GM12878 (cell line): ENCODE measurements around the gene UNC119B. TPM values are rescaled to one million over a fixed set of nuclear protein-coding genes. Genes with fewer than 3 reads are reported as not detected.

Experiments used
- CBX5 ChIP-seq: sonication (generic); IDR thresholded peaks from 2 replicates; pipeline ENCODE4 v1.6.1; 2016; ENCODE audit warnings: low read depth, moderate library complexity, mild to moderate bottlenecking, inconsistent platforms
- CREB1 ChIP-seq: IDR thresholded peaks from 2 replicates; pipeline ENCODE4 v1.6.1; 2012; ENCODE audit warnings: low read depth, mild to moderate bottlenecking, inconsistent platforms
- EGR1 ChIP-seq, 2 experiments: IDR thresholded peaks; 1 replicate in 1 of 2; 2 replicates in 1 of 2; pipeline ENCODE4 v1.6.1; 2011 to 2012; ENCODE audit warnings: low read depth in 2 of 2, low read length in 2 of 2, borderline replicate concordance in 1 of 2, mild to moderate bottlenecking in 1 of 2, moderate library complexity in 1 of 2
- ESRRA ChIP-seq: IDR thresholded peaks from 2 replicates; pipeline ENCODE4 v1.6.1; 2012; ENCODE audit warnings: mild to moderate bottlenecking, low read length, improper control_type of control experiment
- ETV6 ChIP-seq, 2 experiments: fragments of 450-650 bp in 1 of 2; IDR thresholded peaks in 1 of 2; conservative IDR thresholded peaks in 1 of 2; 2 replicates each; pipeline ENCODE4 v1.6.1; 2014; ENCODE audit warnings: antibody characterized with exemption in 1 of 2, borderline replicate concordance in 1 of 2, low read depth in 1 of 2, mild to moderate bottlenecking in 1 of 2, moderate library complexity in 1 of 2
- JUNB ChIP-seq: IDR thresholded peaks from 2 replicates; pipeline ENCODE4 v1.6.1; 2016; ENCODE audit warnings: antibody characterized with exemption, mild to moderate bottlenecking
- NBN ChIP-seq: fragments of 450-650 bp; IDR thresholded peaks from 2 replicates; pipeline ENCODE4 v1.6.1; 2016
- NR2C2 ChIP-seq: IDR thresholded peaks from 2 replicates; pipeline ENCODE4 v1.6.1; 2011; ENCODE audit warnings: borderline replicate concordance, low read depth; ENCODE audit not compliant: control insufficient read depth, insufficient read length
- POLR2A ChIP-seq: IDR thresholded peaks from 2 replicates; pipeline ENCODE4 v1.6.1; 2011; ENCODE audit warnings: low read depth, mild to moderate bottlenecking, low read length
- RBBP5 ChIP-seq: fragments of 200-600 bp; sonication (generic); conservative IDR thresholded peaks from 2 replicates; pipeline ENCODE4 v1.6.1; 2016
- SMC3 ChIP-seq: IDR thresholded peaks from 2 replicates; pipeline ENCODE4 v1.6.1; 2011; ENCODE audit warnings: low read length, improper control_type of control experiment, borderline replicate concordance
- SREBF1 ChIP-seq: IDR thresholded peaks from 2 replicates; pipeline ENCODE4 v1.6.1; 2012; ENCODE audit warnings: mild to moderate bottlenecking, low read length
- TCF12 ChIP-seq: IDR thresholded peaks from 2 replicates; pipeline ENCODE4 v1.6.1; 2011; ENCODE audit warnings: low read depth, mild to moderate bottlenecking, low read length
- TCF7 ChIP-seq: IDR thresholded peaks from 2 replicates; pipeline ENCODE4 v1.6.1; 2014; ENCODE audit warnings: antibody characterized with exemption, borderline replicate concordance
- USF1 ChIP-seq: IDR thresholded peaks from 2 replicates; pipeline ENCODE4 v1.6.1; 2011; ENCODE audit warnings: borderline replicate concordance, low read depth, mild to moderate bottlenecking, moderate library complexity, mixed read lengths, low read length; ENCODE audit not compliant: insufficient read depth; ENCODE audit errors: extremely low read length
- polyA plus RNA-seq, 11 experiments: library from polyadenylated mRNA; depleted of rRNA in 4 of 11; unstranded in 6 of 11; stranded (reverse) in 5 of 11; fragments of >200 nt; fragmentation: Nextera tagmentation in 4 of 11; fragmentation: Illumina TruSeq in 1 of 11; extraction: Ambion mirVana in 4 of 11; extraction: Trizol in 1 of 11; gene quantifications; 1 replicate in 1 of 11; 2 replicates in 10 of 11; pipeline versions ENCODE4 v1.2.1 to v1.2.3, GENCODE V29; 2011 to 2016; ENCODE audit warnings: inconsistent platforms in 2 of 11, missing spikeins in 2 of 11, low read depth in 1 of 11
- total RNA-seq, 4 experiments: library from RNA; depleted of rRNA in 3 of 4; stranded (reverse); fragments of >200 nt in 3 of 4; fragmentation: Illumina TruSeq in 1 of 4; extraction: Trizol in 1 of 4; gene quantifications; 2 replicates each; pipeline versions ENCODE4 v1.2.1 to v1.2.3, GENCODE V29; 2013 to 2021
- TF ChIP-seq, protein P1 (sequence below): IDR thresholded peaks from 2 replicates; pipeline ENCODE4 v1.6.1; 2012; ENCODE audit warnings: improper control_type of control experiment, low read depth, low read length; ENCODE audit not compliant: insufficient replicate concordance
- TF ChIP-seq, protein P2 (sequence below): fragments of 450-650 bp; formaldehyde crosslinking; IDR thresholded peaks from 2 replicates; pipeline ENCODE4 v1.4.0; 2020; ENCODE audit warnings: mild to moderate bottlenecking, moderate library complexity

UNC119B gene
- total and polyA plus RNA-seq, 10 of the 15 experiments (the other 5 are each of a cell fraction or from before 2014, with no cell fraction given): 4.3 to 31.5 (median 10.5) TPM

DNA sequence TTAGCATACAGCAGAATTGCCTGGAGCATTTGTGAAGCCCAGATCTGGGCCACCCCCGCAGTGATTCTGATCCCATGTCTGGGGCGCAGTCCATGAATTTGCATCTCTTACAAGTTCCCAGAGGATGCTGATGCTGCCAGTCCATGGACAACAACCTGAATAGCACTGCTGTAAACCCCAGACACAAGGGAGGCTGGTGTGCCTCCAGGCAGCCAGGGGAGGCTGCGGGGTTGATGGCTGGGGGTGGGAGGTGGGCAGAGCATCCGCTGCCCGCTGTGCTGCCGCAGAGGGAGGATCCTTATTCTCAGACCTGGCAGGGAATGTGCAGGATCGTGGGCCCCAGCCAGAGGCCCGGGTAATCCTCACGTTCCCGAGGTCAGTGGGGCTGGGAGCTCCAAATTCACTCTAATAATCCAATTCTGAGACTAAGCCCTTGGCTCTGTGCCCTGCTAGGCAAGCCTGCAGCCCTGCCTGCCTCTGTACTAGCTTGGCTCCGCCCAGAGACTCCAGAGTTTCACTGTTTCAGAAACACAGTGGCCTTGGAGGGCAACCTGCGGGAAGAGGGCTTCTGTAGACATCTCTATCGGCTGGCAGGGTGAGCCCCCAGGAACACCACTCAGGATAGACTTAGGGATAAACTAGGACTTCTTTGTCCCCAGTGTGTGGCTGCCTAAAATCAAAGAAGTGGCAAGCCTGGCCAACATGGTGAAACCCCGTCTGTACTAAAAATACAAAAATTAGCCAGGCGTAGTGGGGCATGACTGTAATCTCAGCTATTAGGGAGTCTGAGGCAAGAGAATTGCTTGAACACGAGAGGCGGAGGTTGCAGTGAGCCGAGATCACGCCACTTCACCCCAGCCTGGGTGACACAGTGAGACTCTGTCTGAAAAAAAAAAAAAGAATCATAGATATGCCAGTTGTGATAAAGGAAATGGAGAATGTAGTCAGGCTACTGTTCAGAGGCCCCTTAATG lies 41.1 kb upstream of the UNC119B start (continued):
- TF ChIP-seq, protein P1, sequence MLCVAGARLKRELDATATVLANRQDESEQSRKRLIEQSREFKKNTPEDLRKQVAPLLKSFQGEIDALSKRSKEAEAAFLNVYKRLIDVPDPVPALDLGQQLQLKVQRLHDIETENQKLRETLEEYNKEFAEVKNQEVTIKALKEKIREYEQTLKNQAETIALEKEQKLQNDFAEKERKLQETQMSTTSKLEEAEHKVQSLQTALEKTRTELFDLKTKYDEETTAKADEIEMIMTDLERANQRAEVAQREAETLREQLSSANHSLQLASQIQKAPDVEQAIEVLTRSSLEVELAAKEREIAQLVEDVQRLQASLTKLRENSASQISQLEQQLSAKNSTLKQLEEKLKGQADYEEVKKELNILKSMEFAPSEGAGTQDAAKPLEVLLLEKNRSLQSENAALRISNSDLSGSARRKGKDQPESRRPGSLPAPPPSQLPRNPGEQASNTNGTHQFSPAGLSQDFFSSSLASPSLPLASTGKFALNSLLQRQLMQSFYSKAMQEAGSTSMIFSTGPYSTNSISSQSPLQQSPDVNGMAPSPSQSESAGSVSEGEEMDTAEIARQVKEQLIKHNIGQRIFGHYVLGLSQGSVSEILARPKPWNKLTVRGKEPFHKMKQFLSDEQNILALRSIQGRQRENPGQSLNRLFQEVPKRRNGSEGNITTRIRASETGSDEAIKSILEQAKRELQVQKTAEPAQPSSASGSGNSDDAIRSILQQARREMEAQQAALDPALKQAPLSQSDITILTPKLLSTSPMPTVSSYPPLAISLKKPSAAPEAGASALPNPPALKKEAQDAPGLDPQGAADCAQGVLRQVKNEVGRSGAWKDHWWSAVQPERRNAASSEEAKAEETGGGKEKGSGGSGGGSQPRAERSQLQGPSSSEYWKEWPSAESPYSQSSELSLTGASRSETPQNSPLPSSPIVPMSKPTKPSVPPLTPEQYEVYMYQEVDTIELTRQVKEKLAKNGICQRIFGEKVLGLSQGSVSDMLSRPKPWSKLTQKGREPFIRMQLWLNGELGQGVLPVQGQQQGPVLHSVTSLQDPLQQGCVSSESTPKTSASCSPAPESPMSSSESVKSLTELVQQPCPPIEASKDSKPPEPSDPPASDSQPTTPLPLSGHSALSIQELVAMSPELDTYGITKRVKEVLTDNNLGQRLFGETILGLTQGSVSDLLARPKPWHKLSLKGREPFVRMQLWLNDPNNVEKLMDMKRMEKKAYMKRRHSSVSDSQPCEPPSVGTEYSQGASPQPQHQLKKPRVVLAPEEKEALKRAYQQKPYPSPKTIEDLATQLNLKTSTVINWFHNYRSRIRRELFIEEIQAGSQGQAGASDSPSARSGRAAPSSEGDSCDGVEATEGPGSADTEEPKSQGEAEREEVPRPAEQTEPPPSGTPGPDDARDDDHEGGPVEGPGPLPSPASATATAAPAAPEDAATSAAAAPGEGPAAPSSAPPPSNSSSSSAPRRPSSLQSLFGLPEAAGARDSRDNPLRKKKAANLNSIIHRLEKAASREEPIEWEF: no peak
- TF ChIP-seq RBBP5 (no peak), ESRRA (no peak), JUNB (no peak), TCF7 (no peak), SREBF1 (peak; percentile 85; the same call in 1 of the 2 replicates), SMC3 (no peak), POLR2A (no peak), ETV6 (conservative IDR thresholded peaks at IDR 0.05 in 1 of 2, IDR thresholded peaks at IDR 0.05 in 1 of 2; ENCODE audit: borderline replicate concordance in 1 of 2, low read depth in 1 of 2) (0 out of 4 replicates have a peak, but pooled peaks of 1 of the 2 experiments have one; percentile 26), CREB1 (0 out of 2 replicates have a peak, but pooled peaks have one; percentile 25), USF1 (no peak), NR2C2 (no peak), TCF12 (no peak), EGR1 (IDR thresholded peaks at IDR 0.05; ENCODE audit: borderline replicate concordance in 1 of 2, low read depth in 2 of 2, low read length in 2 of 2) (no peak), NBN (peak; percentile 94), CBX5 (0 out of 2 replicates have a peak, but pooled peaks have one; percentile 33)
- TF ChIP-seq, protein P2, sequence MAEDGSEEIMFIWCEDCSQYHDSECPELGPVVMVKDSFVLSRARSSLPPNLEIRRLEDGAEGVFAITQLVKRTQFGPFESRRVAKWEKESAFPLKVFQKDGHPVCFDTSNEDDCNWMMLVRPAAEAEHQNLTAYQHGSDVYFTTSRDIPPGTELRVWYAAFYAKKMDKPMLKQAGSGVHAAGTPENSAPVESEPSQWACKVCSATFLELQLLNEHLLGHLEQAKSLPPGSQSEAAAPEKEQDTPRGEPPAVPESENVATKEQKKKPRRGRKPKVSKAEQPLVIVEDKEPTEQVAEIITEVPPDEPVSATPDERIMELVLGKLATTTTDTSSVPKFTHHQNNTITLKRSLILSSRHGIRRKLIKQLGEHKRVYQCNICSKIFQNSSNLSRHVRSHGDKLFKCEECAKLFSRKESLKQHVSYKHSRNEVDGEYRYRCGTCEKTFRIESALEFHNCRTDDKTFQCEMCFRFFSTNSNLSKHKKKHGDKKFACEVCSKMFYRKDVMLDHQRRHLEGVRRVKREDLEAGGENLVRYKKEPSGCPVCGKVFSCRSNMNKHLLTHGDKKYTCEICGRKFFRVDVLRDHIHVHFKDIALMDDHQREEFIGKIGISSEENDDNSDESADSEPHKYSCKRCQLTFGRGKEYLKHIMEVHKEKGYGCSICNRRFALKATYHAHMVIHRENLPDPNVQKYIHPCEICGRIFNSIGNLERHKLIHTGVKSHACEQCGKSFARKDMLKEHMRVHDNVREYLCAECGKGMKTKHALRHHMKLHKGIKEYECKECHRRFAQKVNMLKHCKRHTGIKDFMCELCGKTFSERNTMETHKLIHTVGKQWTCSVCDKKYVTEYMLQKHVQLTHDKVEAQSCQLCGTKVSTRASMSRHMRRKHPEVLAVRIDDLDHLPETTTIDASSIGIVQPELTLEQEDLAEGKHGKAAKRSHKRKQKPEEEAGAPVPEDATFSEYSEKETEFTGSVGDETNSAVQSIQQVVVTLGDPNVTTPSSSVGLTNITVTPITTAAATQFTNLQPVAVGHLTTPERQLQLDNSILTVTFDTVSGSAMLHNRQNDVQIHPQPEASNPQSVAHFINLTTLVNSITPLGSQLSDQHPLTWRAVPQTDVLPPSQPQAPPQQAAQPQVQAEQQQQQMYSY: no peak
